ENCODE results near the gene PFDN6. TPM values are rescaled to one million over a fixed set of nuclear protein-coding genes. Genes with fewer than 3 reads are reported as not detected.
A peak's percentile ranks its signal among the peaks of the same experiment; 100 is the strongest.

The PFDN6 gene
- total RNA-seq, 1 experiment from 2014 or later: 90.5 TPM

- Histone ChIP-seq H3K9me2 (ENCODE audit: insufficient read depth) (no peaks in the 10 kb centered on the region), H4K20me1 (ENCODE audit: insufficient read depth) (no peaks in the 10 kb centered on the region), H3K79me2 (ENCODE audit: insufficient read depth, low read length) (peaks cover 49% of the 10 kb centered on the region), H3K36me3 (ENCODE audit: control insufficient read depth in 1 of 2, insufficient read depth in 2 of 2, low read length in 2 of 2) (peaks cover 22 to 33% of the 10 kb centered on the region in 2 experiments; a peak in 3 of 4 replicates), H3K27me3 (ENCODE audit: insufficient read depth, low read length) (no peaks in the 10 kb centered on the region), H3K27ac (ENCODE audit: low read depth, low read length) (peak overlapping the region; percentile 15), H3K4me2 (ENCODE audit: low read length) (peak overlapping the region; percentile 53), H3K4me3 (replicated peaks in 1 of 2; ENCODE audit: low read depth in 1 of 2, low read length in 2 of 2) (peak overlapping the region; percentile 43 to 55), H3K4me1 (ENCODE audit: control insufficient read depth in 1 of 2, insufficient read depth in 2 of 2, low read length in 2 of 2) (peaks cover 44 to 73% of the 10 kb centered on the region in 2 experiments), H3K9me3 (ENCODE audit: control insufficient read depth in 1 of 2, insufficient read depth in 1 of 2, low read depth in 1 of 2, low read length in 2 of 2) (no peaks in the 10 kb centered on the region), H3K9ac (ENCODE audit: low read length) (no peak overlapping the region), H2AFZ (ENCODE audit: low read depth, low read length, poor library complexity, severe bottlenecking) (no peak overlapping the region)
- no peak for ATAC-seq
- ChIA-PET CTCF (interaction anchor here (1.1 to 1.8 kb wide), 4 partner anchors 16 to 191 kb away, joined by 3 to 10 read pairs (median 7); partner anchors contain the start of gene RGL2), RAD21 (ENCODE audit: low non-redundant PET in 1 of 2, low total read pairs in 2 of 2, uncharacterized antibody in 2 of 2, unreplicated experiment in 2 of 2) (no interaction called here), POLR2A (interaction anchor here (0.6 to 2.3 kb wide), 10 partner anchors 8 to 345 kb away, joined by 3 to 13 read pairs (median 6); partner anchors contain the start of genes B3GALT4, PHF1, RGL2 and RPS18)
- no peak for DNase-seq (ENCODE audit: low read depth, low spot score)
- TF ChIP-seq EZH2 (IDR thresholded peaks at IDR 0.05): no peak
- TF ChIP-seq SIN3A (IDR thresholded peaks at IDR 0.05; ENCODE audit: low read depth): no peak
- TF ChIP-seq EZH2phosphoT487 (IDR thresholded peaks at IDR 0.05; ENCODE audit: borderline replicate concordance): no peak
- TF ChIP-seq CBX3 (IDR thresholded peaks at IDR 0.05; ENCODE audit: low read depth): no peak
- TF ChIP-seq SP1 (IDR thresholded peaks at IDR 0.05; ENCODE audit: low read depth): no peak
- TF ChIP-seq, protein P1, sequence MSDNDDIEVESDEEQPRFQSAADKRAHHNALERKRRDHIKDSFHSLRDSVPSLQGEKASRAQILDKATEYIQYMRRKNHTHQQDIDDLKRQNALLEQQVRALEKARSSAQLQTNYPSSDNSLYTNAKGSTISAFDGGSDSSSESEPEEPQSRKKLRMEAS (IDR thresholded peaks at IDR 0.05): no peak
- no peak for TF ChIP-seq REST (IDR thresholded peaks at IDR 0.05; ENCODE audit: low read depth)
- no peak for TF ChIP-seq ZBTB33 (IDR thresholded peaks at IDR 0.05; ENCODE audit: extremely low read depth, insufficient replicate concordance, low read length)
- TF ChIP-seq YY1 (IDR thresholded peaks at IDR 0.05; ENCODE audit: extremely low read depth, insufficient replicate concordance, low read depth, low read length): no peak
- BruUV-seq (replicated peaks): no TSS peak
- intact Hi-C loops (cut with micrococcal nuclease): no loop called here
Observed at GRCh38 chr6:33316603-33317418, 27.4 kb downstream of the PFDN6 start.
